SK-N-SH (cell line): Measurements from ENCODE around the gene COPS7A.

Experiments used
- CHD2 ChIP-seq: fragments of 150-350 bp; IDR thresholded peaks from 2 replicates; pipeline ENCODE4 v1.6.1; 2018; ENCODE audit warnings: low read length; ENCODE audit not compliant: partially characterized antibody
- CTCF ChIP-seq: fragments of 200-600 bp; sonication (generic); IDR thresholded peaks from 2 replicates; pipeline ENCODE4 v1.6.1; 2017; ENCODE audit warnings: antibody characterized with exemption, mild to moderate bottlenecking, moderate library complexity
- EZH2phosphoT487 ChIP-seq: fragments of 200-600 bp; sonication (generic); IDR thresholded peaks from 2 replicates; pipeline ENCODE4 v1.6.1; 2017; ENCODE audit warnings: low read depth, mixed run types, mild to moderate bottlenecking, antibody characterized with exemption, moderate library complexity, borderline replicate concordance
- NRF1 ChIP-seq: IDR thresholded peaks from 2 replicates; pipeline ENCODE4 v1.6.1; 2012; ENCODE audit warnings: low read depth, mild to moderate bottlenecking, low read length
- RCOR1 ChIP-seq: fragments of 150-350 bp; IDR thresholded peaks from 2 replicates; pipeline ENCODE4 v1.6.1; 2017; ENCODE audit warnings: antibody characterized with exemption, low read length
- REST ChIP-seq: IDR thresholded peaks from 2 replicates; pipeline ENCODE4 v1.6.1; 2012; ENCODE audit warnings: mild to moderate bottlenecking, low read depth, low read length, moderate library complexity
- RFX5 ChIP-seq: IDR thresholded peaks from 2 replicates; pipeline ENCODE4 v1.6.1; 2012; ENCODE audit warnings: mild to moderate bottlenecking, improper control_type of control experiment, low read length
- RXRA ChIP-seq: IDR thresholded peaks from 2 replicates; pipeline ENCODE4 v1.4.0; 2012; ENCODE audit warnings: low read depth, mild to moderate bottlenecking, borderline replicate concordance
- TAF1 ChIP-seq: IDR thresholded peaks from 2 replicates; pipeline ENCODE4 v1.6.1; 2012; ENCODE audit warnings: low read depth, mild to moderate bottlenecking, low read length, moderate library complexity, borderline replicate concordance
- YY1 ChIP-seq: IDR thresholded peaks from 2 replicates; pipeline ENCODE4 v1.4.0; 2012; ENCODE audit warnings: low read depth, mild to moderate bottlenecking
- ZBTB33 ChIP-seq: IDR thresholded peaks from 2 replicates; pipeline ENCODE4 v1.4.0; 2012; ENCODE audit warnings: low read depth, borderline replicate concordance

GRCh38 chr12:6693832-6694355, 30.0 kb upstream of the COPS7A start:
- TF ChIP-seq RFX5 = no peak
- TF ChIP-seq TAF1 = no peak
- TF ChIP-seq CHD2 = no peak
- TF ChIP-seq REST = no peak
- no peak for TF ChIP-seq YY1
- no peak for TF ChIP-seq CTCF
- TF ChIP-seq RXRA = no peak
- TF ChIP-seq ZBTB33 = no peak
- no peak for TF ChIP-seq NRF1
- no peak for TF ChIP-seq RCOR1
- TF ChIP-seq EZH2phosphoT487 = no peak
